Raji (cell line): ENCODE measurements around the gene MAPRE3.

Source experiments
- POLR2A ChIP-seq: IDR thresholded peaks from 2 replicates; pipeline ENCODE4 v1.6.1; 2011; ENCODE audit warnings: low read depth, low read length, control low read depth; ENCODE audit not compliant: insufficient read depth

Gene MAPRE3

GRCh38 chr2:27032495-27033252, 62.2 kb downstream of the MAPRE3 start, which contains the start of gene TMEM214:
TMEM214 (plus strand) TSS chr2:27032965; CDS start chr2:27033016, 51 bp downstream.
- TF ChIP-seq POLR2A = peak; percentile 84

GRCh38 chr2:27033253-27033852, 62.9 kb downstream of the MAPRE3 start:
- no peak for TF ChIP-seq POLR2A

- no peak for TF ChIP-seq POLR2A
Observed at GRCh38 chr2:27038012-27038411, 67.6 kb downstream of the MAPRE3 start.

GRCh38 chr2:27038631-27039339, 68.3 kb downstream of the MAPRE3 start:
- no peak for TF ChIP-seq POLR2A

- TF ChIP-seq POLR2A = no peak
Observed at GRCh38 chr2:27039426-27039825, 69.0 kb downstream of the MAPRE3 start.

GRCh38 chr2:27039871-27040270, 69.4 kb downstream of the MAPRE3 start:
- no peak for TF ChIP-seq POLR2A

- no peak for TF ChIP-seq POLR2A
Observed at GRCh38 chr2:27040282-27040681, 69.8 kb downstream of the MAPRE3 start.

- TF ChIP-seq POLR2A = no peak
Observed at GRCh38 chr2:27041752-27042151, 71.3 kb downstream of the MAPRE3 start.

GRCh38 chr2:27042159-27042661, 71.8 kb downstream of the MAPRE3 start:
- no peak for TF ChIP-seq POLR2A

- TF ChIP-seq POLR2A = no peak
Observed at GRCh38 chr2:27042985-27043634, 72.7 kb downstream of the MAPRE3 start.

- no peak; the same call in 1 of the 2 replicates for TF ChIP-seq POLR2A
Observed at GRCh38 chr2:27049422-27050280, 79.2 kb downstream of the MAPRE3 start.

- TF ChIP-seq POLR2A = peak; percentile 84
Observed at GRCh38 chr2:27050281-27050995, 80.0 kb downstream of the MAPRE3 start.

- TF ChIP-seq POLR2A = peak; percentile 81
Observed at GRCh38 chr2:27050996-27051901, 80.8 kb downstream of the MAPRE3 start, which contains the start of gene AGBL5. AGBL5 (plus strand) TSS chr2:27051668; CDS start chr2:27052959, 1,291 bp downstream.
